ENCODE measurements around the gene RIN1. TPM values are rescaled to one million over a fixed set of nuclear protein-coding genes. Genes with fewer than 3 reads are reported as not detected.

Gene RIN1
- total and polyA plus RNA-seq, 2 of the 13 experiments (the other 11 are each of a cell fraction or from before 2014, with no cell fraction given), result 2.4 to 4.1 TPM

GRCh38 chr11:66282468-66283455 is 53.5 kb downstream of the RIN1 start (continued):
- TF ChIP-seq BCL6 (CRISPR knock-in tag; IDR thresholded peaks at IDR 0.05) (peak; percentile 33; the same call in 1 of the 2 replicates), ZNF652 (CRISPR knock-in tag; IDR thresholded peaks at IDR 0.05; ENCODE audit: borderline replicate concordance, low read depth) (no peak; the same call in 1 of the 2 replicates), ZNF607 (CRISPR knock-in tag; IDR thresholded peaks at IDR 0.05; ENCODE audit: borderline replicate concordance) (0 out of 2 replicates have a peak, but pooled peaks have one; percentile 54), ZNF556 (CRISPR knock-in tag; IDR thresholded peaks at IDR 0.05; ENCODE audit: borderline replicate concordance) (no peak), PITX1 (CRISPR knock-in tag; IDR thresholded peaks at IDR 0.05) (peak; percentile 37), NFYC (CRISPR knock-in tag; IDR thresholded peaks at IDR 0.05) (0 out of 2 replicates have a peak, but pooled peaks have one; percentile 15), MIXL1 (CRISPR knock-in tag; IDR thresholded peaks at IDR 0.05) (no peak), ELF1 (CRISPR knock-in tag; IDR thresholded peaks at IDR 0.05) (no peak), ZNF180 (CRISPR knock-in tag; IDR thresholded peaks at IDR 0.05; ENCODE audit: borderline replicate concordance, low read depth) (no peak), THAP9 (CRISPR knock-in tag; IDR thresholded peaks at IDR 0.05; ENCODE audit: borderline replicate concordance) (0 out of 2 replicates have a peak, but pooled peaks have one; percentile 55), ZNF670 (CRISPR knock-in tag; IDR thresholded peaks at IDR 0.05; ENCODE audit: borderline replicate concordance) (no peak), MYNN (CRISPR knock-in tag; IDR thresholded peaks at IDR 0.05; ENCODE audit: low read depth) (peak; percentile 99), ZNF782 (CRISPR knock-in tag; IDR thresholded peaks at IDR 0.05; ENCODE audit: borderline replicate concordance) (peak; percentile 76; the same call in 1 of the 2 replicates), ZNF597 (CRISPR knock-in tag; IDR thresholded peaks at IDR 0.05) (0 out of 2 replicates have a peak, but pooled peaks have one; percentile 33), NFKBIZ (CRISPR knock-in tag; IDR thresholded peaks at IDR 0.05) (peak; percentile 52; the same call in 1 of the 2 replicates), BATF2 (CRISPR knock-in tag; IDR thresholded peaks at IDR 0.05) (no peak), SMC3 (IDR thresholded peaks at IDR 0.05; ENCODE audit: low read length) (peak; percentile 31; the same call in 1 of the 2 replicates), MXD1 (CRISPR knock-in tag; IDR thresholded peaks at IDR 0.05) (no peak), ZNF225 (CRISPR knock-in tag; IDR thresholded peaks at IDR 0.05) (no peak), ARNT2 (CRISPR knock-in tag; IDR thresholded peaks at IDR 0.05; ENCODE audit: low read depth) (0 out of 2 replicates have a peak, but pooled peaks have one; percentile 39), KAT8 (CRISPR knock-in tag; IDR thresholded peaks at IDR 0.05) (peak; percentile 46; the same call in 1 of the 2 replicates)
- TF ChIP-seq, protein P1, sequence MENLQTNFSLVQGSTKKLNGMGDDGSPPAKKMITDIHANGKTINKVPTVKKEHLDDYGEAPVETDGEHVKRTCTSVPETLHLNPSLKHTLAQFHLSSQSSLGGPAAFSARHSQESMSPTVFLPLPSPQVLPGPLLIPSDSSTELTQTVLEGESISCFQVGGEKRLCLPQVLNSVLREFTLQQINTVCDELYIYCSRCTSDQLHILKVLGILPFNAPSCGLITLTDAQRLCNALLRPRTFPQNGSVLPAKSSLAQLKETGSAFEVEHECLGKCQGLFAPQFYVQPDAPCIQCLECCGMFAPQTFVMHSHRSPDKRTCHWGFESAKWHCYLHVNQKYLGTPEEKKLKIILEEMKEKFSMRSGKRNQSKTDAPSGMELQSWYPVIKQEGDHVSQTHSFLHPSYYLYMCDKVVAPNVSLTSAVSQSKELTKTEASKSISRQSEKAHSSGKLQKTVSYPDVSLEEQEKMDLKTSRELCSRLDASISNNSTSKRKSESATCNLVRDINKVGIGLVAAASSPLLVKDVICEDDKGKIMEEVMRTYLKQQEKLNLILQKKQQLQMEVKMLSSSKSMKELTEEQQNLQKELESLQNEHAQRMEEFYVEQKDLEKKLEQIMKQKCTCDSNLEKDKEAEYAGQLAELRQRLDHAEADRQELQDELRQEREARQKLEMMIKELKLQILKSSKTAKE (CRISPR knock-in tag; IDR thresholded peaks at IDR 0.05; ENCODE audit: borderline replicate concordance), result no peak

Measured in HepG2 (cell line).